Measurements from ENCODE around the gene E2F3. TPM values are rescaled to one million over a fixed set of nuclear protein-coding genes. Genes with fewer than 3 reads are reported as not detected.

Gene E2F3
- total and polyA plus RNA-seq, 12 donors = 5.2 to 12.0 (median 7.8) TPM

DNA sequence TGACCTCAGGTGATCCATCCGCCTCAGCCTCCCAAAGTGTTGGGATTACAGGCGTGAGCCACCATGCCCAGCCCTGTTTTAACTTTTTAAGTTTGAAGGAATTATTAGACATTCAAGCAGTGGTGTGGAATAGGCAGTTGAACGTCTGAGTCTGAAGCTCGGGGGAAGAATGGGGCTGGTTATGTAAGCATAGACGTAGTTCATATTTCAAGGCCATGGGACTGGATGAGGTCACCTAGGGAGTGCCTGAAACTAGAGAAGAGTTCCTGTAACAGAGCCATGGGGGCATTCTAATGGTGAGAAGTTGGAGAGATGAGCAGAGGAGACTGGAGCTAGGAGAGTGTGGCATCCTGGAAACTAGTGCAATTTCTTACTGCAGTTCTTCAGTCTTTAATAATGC lies 139.0 kb downstream of the E2F3 start:
- TF ChIP-seq, protein P1, sequence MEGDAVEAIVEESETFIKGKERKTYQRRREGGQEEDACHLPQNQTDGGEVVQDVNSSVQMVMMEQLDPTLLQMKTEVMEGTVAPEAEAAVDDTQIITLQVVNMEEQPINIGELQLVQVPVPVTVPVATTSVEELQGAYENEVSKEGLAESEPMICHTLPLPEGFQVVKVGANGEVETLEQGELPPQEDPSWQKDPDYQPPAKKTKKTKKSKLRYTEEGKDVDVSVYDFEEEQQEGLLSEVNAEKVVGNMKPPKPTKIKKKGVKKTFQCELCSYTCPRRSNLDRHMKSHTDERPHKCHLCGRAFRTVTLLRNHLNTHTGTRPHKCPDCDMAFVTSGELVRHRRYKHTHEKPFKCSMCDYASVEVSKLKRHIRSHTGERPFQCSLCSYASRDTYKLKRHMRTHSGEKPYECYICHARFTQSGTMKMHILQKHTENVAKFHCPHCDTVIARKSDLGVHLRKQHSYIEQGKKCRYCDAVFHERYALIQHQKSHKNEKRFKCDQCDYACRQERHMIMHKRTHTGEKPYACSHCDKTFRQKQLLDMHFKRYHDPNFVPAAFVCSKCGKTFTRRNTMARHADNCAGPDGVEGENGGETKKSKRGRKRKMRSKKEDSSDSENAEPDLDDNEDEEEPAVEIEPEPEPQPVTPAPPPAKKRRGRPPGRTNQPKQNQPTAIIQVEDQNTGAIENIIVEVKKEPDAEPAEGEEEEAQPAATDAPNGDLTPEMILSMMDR (IDR thresholded peaks at IDR 0.05) = no peak
- no peak for TF ChIP-seq POLR2A (IDR thresholded peaks at IDR 0.05)
- intact Hi-C loops (cut with DNase I) = no loop called here
- Histone ChIP-seq H3K9me3 (replicated peaks in 1 of 3) (no peaks in the 10 kb centered on the region), H3K27ac (peak overlapping the region in 2 of 5 donors; percentile 45 to 47), H3K4me1 (replicated peaks in 1 of 2) (peaks cover 2 to 5% of the 10 kb centered on the region in 2 donors), H3K36me3 (replicated peaks in 1 of 2) (no peaks in the 10 kb centered on the region), H3K4me3 (no peak overlapping the region), H3K27me3 (no peaks in the 10 kb centered on the region)
- WGBS, 4 donors = 49 to 54% (median 53%) methylated on average over 5 of the region's 5 CpGs
- DNase-seq = peak; percentile 27 to 66 (median 34)

GRCh38 chr6:20541382-20541781 lies 139.7 kb downstream of the E2F3 start:
- Histone ChIP-seq H3K27me3 (no peaks in the 10 kb centered on the region), H3K36me3 (replicated peaks in 1 of 2) (peaks cover 0 to 2% of the 10 kb centered on the region in 2 donors), H3K4me1 (replicated peaks in 1 of 2) (peaks cover 0 to 5% of the 10 kb centered on the region in 2 donors), H3K4me3 (no peak overlapping the region), H3K27ac (no peak overlapping the region), H3K9me3 (replicated peaks in 1 of 3) (no peaks in the 10 kb centered on the region)
- intact Hi-C loops (cut with DNase I) = no loop called here
- DNase-seq = no peak
- TF ChIP-seq POLR2A (IDR thresholded peaks at IDR 0.05) = no peak
- TF ChIP-seq, protein P1 (IDR thresholded peaks at IDR 0.05) = no peak
- WGBS, 4 donors = 91 to 96% (median 95%) methylated on average over 6 of the region's 6 CpGs

DNA sequence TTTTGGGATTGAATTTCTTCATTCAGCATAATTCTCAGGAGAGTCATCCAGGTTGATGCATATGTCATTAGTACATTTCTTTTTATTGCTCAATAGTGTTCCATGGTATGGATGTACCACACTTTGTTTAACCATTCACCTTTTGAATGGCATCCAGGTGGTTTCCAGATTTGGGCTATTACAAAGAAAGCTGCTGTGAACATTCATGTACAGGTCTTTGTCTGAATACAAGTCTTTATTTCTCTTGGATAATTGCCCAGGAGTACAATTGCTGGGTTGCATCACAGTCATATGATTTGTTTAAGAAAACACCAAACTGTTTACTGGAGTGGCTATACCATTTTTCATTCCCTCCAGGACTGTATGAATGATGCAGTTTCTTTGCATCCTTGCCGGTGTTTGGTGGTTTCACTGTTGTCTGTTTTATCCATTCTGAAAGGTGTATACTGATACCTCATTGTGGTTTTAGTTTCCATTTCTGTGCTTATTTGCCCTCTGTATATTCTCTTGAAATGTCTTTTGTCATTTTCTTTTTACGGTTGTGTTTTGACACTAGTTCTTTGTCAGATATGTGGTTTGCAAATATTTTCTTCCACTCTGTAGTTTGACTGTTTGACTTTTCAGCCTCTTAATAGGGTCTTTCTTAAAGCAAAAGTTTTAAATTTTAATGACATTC lies 141.4 kb downstream of the E2F3 start:
- H3K36me3 ChIP-seq (replicated peaks in 1 of 2) = peaks cover 0 to 7% of the 10 kb centered on the region in 2 donors
- 79 to 87% (median 81%) methylated on average over 2 of the region's 2 CpGs for WGBS, 4 donors
- H3K4me1 ChIP-seq (replicated peaks in 1 of 2) = peaks cover 0 to 5% of the 10 kb centered on the region in 2 donors
- no peak overlapping the region for H3K27ac ChIP-seq
- intact Hi-C loops (cut with DNase I) = no loop called here
- DNase-seq = no peak
- H3K4me3 ChIP-seq = no peak overlapping the region
- H3K27me3 ChIP-seq = no peaks in the 10 kb centered on the region
- TF ChIP-seq POLR2A (IDR thresholded peaks at IDR 0.05) = no peak
- TF ChIP-seq, protein P1 (IDR thresholded peaks at IDR 0.05) = no peak
- no peaks in the 10 kb centered on the region for H3K9me3 ChIP-seq (replicated peaks in 1 of 3)

Small RNA genes within 50 kb of the gene (small RNA-seq; reads per million reads assigned to genes)
- 0 reads per million in 2 donors for gene RF00019
- 0 reads per million in 2 donors for gene RNU6-141P

Other genes starting within 250 kb of the E2F3 start
- gene MBOAT1, start 189.4 kb upstream of the E2F3 start, total RNA-seq = 10 to 100 TPM in 3 of 9 donors, 1 to 10 TPM in 6; 1.5 to 18.9 (median 9.5) TPM
- gene MBOAT1, start 189.4 kb upstream of the E2F3 start, polyA plus RNA-seq = 1 to 10 TPM; 1.6 to 2.2 (median 2.0) TPM
- 10 to 100 TPM in 7 of 9 donors, 1 to 10 TPM in 2; 8.5 to 21.1 (median 11.8) TPM for gene CDKAL1, start 132.6 kb downstream of the E2F3 start, total RNA-seq
- gene CDKAL1, start 132.6 kb downstream of the E2F3 start, polyA plus RNA-seq = 1 to 10 TPM; 3.9 to 8.4 (median 5.5) TPM

All from adrenal gland (tissue), 12 donors.